C1 segment of cervical spinal cord (tissue), 14 donors: ENCODE measurements around the gene NDUFA3.

Source experiments
- DNase-seq, 14 donors: peaks; one replicate each; lab custom pipeline; 2025; lab: John Stamatoyannopoulos, UW

Gene NDUFA3

DNA sequence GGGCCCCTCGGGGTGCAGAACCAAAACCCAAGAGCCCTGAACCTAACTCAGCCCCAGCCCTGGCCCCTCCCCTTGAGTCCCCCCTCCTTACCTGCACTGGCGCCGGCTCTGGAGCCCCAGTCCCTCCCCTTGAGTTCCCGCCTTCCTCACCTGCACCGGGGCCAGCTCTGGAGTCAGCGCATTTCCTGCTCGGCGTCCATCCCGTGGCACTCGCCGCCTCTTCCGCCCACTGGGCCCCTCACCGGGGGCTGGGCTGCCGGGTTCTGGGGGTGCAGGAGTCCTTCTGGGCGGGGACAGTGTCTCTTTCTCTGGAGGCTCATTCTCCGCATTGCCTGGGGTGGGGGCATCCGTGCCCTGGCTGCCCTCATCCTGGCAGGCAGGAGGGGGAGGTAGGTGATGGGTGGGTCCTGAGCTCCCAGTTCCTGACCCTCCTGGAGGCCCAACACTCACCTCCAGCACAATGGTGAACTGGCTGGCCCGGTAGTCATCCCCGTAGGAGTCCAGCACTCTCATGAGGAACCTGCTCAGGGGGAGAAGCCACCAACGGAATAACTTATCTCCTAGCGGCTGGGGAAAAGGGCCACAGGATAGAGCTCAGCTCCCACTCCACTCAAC is 5.3 kb downstream of the NDUFA3 start:
- DNase-seq, result no peak

DNA sequence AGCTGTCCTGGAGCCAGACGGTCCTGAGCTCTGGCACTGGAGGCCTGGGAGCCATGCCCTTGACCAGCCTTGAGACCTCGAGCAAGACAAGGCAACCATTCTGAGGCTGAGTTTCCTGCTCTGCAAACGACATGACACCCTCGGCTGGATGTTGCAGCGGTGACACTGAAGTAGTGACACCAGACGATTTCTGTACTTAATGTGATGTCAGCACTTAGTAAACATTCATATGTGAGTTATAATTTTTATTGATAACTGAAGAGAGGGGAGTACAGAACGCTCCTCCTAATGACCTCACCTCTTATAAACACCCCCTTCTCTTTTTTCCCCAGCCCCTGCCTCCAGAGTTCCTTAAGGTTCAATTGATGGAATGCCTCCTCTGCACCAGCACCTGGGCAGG is 5.8 kb downstream of the NDUFA3 start:
- no peak for DNase-seq

DNA sequence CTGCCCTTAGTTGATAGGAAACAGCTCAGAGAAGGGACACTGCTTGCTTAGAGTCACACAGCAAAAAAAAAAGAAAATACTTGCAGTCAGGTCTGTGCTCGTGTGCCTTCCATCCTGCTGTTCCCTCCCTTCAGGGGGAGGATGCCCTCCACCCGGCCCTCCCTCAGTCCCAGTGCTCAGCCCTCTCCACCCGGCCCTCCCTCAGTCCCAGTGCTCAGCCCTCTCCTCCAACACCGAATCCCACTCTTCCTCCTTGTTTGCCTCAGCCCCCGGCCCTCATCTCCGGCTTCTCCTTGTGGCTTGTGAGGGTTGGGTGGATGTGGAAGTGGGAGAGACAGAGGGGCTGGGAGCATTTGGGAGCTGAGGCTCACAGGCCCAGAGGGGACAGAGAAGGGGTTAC is 7.0 kb downstream of the NDUFA3 start:
- DNase-seq, result no peak

DNA sequence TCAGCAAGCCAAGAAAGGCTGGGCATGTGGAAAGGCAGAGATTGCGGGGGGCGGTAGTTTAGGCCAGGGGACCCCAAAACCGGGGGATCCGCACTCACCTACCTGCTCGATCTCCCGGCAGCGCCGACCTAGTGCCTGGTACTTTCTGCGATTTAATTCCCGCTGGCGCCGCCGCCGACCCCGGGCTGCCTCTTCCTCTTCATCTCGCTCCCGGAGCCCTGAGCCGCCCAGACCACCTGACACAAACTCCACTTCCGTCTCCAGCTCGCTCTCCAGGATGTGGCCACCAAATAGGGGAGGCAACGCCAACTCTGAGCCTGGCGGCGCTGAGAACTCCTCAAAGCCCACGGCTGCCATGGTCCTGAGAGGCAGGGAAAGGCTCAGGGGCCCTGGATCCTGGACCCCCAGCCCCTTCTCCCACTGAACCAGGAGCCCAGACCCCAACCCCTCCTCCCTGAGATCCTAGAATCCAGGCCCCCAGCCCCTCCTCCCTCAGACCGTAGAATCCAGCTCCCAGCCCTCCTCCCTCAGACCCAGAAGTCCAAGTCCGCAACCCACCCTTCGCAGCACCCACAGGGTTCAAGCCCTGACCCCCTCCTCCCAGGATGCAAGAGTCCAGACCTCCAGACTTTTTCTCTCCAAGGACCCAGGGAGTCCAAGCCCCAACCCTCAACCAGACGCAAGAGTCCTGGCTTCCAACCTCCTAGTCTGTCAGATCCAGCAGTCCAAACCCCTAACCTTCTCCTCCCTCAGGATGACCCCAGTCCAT is 11.9 kb downstream of the NDUFA3 start:
- DNase-seq, result peak in 7 of 14 donors; percentile 10 to 65 (median 19)

DNA sequence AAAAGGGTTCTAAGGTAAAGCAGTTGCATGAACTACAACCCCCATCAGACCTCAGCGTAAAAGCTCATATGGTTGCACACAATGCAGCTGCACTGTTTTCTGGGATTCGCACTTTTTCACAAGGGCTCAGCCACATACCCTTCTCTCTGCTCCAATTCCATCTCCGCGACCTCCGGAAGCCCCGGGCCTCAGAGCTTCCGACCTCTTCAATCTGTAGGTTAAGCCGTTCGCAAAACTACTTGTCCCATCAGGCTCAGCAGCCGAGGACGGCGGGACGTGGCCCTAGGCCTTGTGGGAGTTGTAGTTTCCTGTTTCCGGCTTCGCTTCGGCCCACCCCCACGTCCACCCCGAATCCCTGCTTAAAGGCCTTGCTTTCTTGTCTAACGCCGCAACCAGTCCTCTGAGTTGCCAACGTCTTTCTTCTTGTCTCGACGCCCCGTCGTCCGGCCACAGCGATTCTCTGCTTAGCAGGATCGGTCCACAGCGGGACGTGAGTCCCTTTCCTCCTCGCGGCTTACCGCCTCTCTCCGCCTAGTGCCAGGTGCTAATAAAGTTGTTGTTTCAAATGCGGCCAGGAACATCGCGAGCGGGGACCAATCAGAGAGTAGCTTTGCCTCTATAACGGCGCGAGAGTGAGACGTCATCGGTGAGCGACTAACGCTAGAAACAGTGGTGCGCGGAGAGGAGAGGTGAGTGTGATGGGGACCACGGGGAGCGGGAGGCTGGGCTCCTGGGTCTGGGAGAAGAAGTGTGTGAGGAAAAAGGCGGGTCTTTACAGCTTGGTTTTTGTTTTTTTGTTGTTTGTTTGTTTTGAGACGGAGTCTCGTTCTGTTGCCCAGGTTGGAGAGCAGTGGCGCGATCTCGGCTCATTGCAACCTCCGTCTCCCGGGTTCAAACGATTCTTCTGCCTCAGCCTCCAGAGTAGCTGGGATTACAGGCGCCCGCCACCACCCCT is 12.7 kb downstream of the NDUFA3 start, which contains the start of the genes PRPF31 and TFPT:
PRPF31 (plus strand) TSS at position 646 of the 955 bp plus-strand sequence. CDS start 2,525 bp downstream, outside the sequence.
TFPT (minus strand) TSS at position 549 of the 955 bp plus-strand sequence; CDS start at position 161, 388 bp downstream.
- peak; percentile 97 to 100 (median 99) for DNase-seq

DNA sequence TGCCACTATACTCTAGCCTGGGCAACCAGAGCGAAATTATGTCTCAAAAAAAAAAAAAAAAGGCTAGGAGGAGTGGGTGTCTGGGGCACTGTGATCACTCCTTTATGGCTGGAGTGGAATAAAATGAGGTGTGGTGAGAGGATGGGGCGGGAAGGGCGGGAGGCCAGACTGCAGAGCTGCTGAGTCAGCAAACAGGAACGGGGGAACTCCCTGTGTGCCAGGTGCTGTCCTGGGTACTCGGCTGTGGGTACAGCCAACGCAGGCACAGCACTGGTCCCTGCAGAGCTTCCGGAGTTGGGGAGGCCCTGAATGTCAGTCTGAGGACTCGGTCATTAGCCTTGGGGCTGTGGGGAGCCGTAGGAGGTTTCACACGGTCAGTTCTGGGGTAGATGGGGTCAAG is 18.6 kb downstream of the NDUFA3 start:
- DNase-seq, result no peak

DNA sequence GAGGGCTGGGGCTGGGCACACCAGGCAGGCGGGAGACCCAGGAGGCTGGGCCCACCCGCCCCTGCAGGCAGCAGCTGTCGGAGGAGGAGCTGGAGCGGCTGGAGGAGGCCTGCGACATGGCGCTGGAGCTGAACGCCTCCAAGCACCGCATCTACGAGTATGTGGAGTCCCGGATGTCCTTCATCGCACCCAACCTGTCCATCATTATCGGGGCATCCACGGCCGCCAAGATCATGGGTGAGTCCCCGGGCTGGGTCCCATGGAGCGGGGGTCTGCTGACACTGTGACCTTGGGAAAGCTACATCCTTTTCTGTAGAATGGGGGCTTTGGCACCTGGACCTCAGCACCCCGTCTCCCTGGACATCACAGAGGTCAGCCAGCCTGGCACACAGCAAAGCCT is 21.0 kb downstream of the NDUFA3 start:
- no peak for DNase-seq

DNA sequence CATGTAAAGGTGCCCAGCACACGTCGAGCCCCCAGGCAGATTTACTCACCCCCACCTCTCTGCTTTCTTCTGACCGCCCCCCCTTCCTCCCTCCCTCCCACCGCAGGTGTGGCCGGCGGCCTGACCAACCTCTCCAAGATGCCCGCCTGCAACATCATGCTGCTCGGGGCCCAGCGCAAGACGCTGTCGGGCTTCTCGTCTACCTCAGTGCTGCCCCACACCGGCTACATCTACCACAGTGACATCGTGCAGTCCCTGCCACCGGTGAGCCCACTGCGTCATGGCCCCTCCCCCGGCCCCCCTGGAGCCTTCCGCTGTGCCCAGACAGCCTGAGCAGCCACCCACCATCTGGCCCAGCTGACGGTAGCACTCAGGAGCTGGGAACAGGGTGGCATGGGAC is 21.7 kb downstream of the NDUFA3 start:
- no peak for DNase-seq

DNA sequence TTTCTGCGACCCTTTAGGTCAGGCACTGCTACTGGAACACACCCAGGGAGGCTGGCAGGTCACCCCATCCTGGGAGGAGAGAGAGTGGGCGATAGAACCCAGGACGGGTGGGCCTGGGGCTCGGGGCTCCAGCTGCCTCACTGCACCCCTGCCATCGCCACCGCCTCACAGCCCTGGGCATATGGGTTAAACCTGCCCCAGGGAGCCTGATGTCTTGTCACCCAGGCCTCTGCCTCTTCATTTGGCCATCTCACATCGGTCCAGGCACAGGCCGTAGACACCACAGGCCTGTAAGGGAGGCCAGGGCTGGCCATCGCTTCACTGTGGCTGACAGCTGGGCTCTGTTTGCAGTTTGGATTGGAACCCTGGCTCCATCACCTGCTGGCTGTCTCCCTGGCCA is 23.1 kb downstream of the NDUFA3 start:
- no peak for DNase-seq

DNA sequence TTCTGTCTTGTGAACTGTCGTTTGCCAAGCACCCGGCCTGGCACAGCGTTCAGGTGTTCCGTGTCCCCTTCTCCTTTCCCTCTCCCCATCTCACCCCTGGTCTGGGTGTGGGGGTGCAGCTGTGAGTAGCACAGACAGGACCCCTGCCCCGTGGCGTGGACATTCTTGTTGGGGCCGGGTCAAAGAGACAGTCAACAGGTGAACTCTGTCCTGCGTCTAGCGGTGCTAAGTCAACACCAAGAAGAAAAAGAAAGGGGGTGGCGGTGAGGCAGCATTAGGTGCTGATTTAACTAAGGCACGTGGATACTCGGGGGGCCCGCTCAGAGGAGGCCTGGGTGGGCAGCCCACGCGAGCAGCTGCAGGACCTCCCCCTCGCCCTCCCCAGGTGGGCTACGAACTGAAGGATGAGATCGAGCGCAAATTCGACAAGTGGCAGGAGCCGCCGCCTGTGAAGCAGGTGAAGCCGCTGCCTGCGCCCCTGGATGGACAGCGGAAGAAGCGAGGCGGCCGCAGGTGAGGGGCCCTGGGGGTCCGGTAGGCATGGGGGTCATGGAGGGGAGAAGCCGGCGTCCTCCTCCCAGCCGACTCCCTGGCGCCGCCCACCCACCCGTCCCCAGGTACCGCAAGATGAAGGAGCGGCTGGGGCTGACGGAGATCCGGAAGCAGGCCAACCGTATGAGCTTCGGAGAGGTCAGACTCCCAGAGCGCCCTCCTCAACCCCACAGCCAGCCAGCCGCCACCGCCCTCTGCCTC is 25.2 kb downstream of the NDUFA3 start:
- DNase-seq, result no peak

DNA sequence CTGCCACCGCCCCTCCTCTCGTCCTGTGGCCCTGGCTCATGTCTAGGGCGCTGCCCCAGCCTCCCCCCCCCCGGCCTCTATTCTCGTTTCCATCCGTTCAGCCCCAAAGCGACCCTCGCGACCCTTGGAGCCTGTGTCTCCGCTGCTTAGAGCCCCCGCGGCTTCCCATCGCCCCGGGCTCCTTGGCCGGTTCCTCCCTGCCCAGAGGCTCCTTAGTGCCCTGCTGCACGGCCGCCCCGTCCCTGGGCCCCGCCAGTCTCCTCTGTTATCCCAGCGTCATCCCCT is 25.7 kb downstream of the NDUFA3 start:
- no peak for DNase-seq

DNA sequence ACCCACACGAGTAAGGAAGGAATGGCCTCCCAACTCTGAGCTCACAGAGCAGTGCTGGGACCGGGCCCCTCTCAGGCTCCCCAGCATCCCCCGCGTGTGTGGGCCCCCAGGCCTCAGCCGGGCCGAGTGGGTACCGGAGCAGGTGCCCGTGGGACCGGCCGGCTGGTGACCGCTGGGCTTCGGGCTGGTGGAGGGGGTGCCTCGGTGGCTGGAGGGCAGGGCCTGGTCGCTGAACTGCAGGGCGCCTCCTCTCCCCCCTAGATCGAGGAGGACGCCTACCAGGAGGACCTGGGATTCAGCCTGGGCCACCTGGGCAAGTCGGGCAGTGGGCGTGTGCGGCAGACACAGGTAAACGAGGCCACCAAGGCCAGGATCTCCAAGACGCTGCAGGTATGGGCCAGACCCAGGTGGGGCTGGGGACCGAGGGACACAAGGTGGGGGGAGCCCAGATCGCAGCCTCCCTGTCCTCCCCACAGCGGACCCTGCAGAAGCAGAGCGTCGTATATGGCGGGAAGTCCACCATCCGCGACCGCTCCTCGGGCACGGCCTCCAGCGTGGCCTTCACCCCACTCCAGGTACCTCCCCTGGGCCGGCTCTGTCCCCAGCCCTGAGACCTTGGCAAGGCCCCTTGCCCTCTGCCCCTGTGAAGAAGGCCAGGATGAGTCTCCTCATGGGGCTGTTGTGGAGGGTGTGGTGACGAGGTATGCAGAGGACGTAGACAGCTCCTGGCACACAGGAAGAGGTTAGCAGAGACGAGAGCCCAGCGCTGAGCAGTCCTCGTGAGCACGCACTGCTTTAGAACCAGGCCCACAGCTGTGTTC is 26.4 kb downstream of the NDUFA3 start:
- DNase-seq, result no peak

DNA sequence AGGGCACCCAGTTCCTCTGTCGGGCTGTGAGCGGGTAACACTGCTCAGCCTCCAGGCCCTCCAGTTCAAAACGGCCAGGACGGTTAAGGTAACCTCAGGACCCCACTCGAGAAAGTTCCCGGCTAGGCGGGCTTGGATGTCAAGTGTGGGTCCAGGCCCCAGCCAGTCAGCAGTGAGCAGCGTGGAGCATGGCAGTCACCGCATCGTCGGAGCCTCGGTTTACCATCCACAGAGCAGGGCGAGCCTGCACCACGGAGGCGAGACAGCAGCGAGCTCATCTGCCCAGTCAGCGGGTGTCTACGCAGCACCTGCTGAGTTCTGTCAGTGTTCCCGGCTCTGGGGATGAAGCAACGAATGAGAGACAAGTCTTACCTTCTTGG is 27.0 kb downstream of the NDUFA3 start:
- DNase-seq, result no peak

DNA sequence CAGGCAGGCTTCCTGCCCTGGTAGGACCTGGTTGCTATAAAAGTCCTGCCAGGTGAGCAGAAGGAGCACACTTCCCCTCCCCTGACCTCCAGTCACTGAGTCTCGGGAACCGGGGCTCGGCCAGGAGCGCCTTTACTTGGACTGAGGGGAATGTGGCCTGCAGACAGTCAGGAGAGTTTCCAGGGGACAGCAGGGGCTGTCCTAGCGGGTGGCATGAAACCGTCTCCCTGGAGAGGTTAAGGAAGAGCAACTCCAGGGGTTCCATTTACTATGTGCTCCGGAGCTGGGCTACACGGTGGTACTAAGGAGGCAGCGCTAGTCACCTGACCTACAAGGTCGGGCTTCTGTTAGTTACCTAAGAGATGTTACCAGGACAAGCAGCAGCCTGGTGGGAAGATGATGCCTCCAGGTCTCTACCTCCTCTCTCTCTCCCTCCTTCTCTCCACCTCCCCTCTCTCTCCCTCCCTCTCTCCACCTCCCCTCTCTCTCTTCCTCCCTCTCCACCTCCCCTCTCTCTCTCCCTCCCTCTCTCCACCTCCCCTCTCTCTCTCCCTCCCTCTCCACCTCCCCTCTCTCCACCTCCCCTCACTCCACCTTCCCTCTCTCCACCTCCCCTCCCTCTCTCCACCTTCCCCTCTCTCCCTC is 30.8 kb downstream of the NDUFA3 start:
- DNase-seq, result peak in 2 of 14 donors; percentile 12 to 86

DNA sequence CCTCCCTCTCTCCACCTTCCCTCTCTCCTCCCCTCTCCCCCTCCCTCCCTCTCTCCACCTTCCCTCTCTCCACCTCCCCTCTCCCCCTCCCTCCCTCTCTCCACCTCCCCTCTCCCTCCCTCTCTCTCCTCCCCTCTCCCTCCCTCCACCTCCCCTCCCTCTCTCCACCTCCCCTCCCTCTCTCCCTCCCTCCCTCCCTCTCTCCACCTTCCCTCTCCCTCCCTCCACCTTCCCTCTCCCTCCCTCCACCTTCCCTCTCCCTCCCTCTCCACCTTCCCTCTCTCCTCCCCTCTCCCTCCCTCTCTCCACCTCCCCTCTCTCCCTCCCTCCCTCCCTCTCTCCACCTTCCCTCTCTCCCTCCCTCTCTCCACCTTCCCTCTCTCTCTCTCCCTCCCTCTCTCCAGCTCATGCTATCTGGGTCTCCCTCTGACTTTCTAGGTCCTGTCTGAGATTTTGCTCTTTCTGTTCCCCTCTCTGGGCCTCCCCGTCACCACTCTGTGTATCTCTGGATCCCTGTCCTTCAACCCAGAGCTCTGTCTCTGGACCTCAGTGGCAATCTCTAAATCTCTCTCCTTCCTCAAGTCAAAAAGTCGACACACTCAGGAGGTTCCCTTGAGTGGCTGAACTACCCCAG is 31.4 kb downstream of the NDUFA3 start:
- no peak for DNase-seq

DNA sequence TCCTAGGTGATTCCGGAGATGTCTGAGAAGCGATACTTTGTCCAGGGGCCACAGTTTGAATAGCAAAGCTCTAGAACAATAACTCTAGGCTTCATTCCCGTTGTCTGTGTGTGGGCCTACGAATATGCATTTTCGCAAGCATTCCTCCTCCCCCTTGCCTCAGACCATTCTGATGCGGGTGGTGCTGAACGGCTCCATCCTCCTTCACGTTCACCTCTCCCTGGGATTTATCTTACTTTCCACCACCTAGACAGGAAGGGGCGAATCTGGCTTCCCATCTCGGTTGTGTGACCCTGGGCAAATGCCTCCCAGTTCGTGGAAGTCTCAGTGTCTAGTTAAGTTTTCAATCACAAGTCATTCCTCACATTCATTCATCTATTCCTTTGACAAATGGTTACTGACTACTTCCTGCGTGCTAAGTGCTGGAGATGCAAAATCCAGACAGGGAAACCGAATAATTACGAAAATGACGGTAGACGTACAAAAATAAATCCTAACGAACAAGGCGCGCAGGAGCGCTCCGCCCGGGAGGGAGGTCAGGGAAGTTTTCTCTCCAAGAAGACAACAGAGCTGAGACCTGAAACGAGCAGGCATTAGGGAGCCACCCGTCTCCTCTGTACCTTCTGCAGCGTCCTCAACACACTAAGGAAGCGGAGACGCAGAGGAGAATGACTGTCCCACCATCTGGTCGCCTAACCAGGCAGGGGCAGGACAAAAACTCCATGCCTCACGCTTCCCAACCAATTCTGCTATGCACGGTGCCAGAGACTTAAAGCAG is 33.6 kb downstream of the NDUFA3 start:
- DNase-seq, result peak in 1 of 14 donors; percentile 62

DNA sequence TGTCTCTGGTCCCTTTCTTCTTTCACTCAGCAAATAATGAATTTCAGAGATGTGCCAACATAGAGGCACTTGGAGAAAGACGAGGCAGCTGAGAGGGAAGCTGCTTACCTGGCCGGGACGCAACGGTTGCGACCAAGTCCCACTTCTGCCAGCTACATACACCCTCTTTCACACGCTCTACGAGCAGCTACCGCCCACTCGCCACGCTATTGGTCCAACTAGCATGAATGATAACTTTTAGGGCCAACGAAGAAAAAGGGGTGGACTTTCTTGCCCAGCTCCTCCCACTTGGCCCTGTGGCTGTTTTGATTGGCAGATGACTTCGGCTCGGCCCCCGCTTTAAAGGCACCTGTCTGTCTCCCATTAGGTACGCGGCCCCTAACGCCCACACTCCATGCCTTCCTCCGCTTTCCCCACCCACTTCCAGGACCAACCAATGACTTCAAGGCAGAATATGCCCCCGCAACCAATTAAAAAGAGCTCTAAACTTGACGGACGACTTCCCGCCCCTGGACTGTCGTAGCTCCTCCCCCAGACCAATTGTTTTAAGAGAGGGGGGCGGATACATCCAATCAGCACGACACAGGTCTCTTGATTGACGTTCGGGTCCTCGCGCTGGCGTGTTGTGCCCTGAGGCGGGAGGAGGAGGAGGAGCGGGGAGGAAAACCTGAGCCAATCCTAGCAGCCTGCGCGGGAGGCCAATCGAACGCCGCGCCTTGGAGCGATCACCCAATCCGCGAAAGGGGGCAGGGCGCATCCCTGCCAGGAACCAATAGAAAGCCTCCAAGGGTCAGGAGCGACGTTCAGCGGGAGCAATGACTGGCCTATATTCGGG is 34.4 kb downstream of the NDUFA3 start:
- DNase-seq, result peak; percentile 96 to 100 (median 100)
